H1 (cell line): ENCODE data around the gene ROR1. TPM values are rescaled to one million over a fixed set of nuclear protein-coding genes. Genes with fewer than 3 reads are reported as not detected.
"Not testable (repeated sequence)": the region's sequence is repeated elsewhere in the genome, so short reads cannot be mapped to it uniquely, and the experiment has no call there.

Experiments used
- CTCF ChIA-PET: fragments of 300-600 bp; sonication (Branson Sonifier 250); formaldehyde crosslinking; loops from one replicate; lab custom pipeline; 2021; ENCODE audit not compliant: partially characterized antibody; lab: Charles Lee
- POLR2A ChIA-PET: fragments of 300-600 bp; sonication (Branson Sonifier 250); formaldehyde crosslinking; loops from one replicate; lab custom pipeline; 2021; ENCODE audit warnings: inconsistent platforms; ENCODE audit not compliant: partially characterized antibody; lab: Charles Lee
- DNase-seq, 2 experiments: peaks; one replicate each; pipeline versions ENCODE4 v3.0.0 to v3.0.0-alpha.2; 2010 to 2022; ENCODE audit warnings: low spot score in 2 of 2, low read depth in 1 of 2, mixed read lengths in 1 of 2
- FAIRE-seq: peaks from 2 replicates; lab custom pipeline; 2011; peaks lifted over from hg19 to GRCh38; lab: Jason Lieb, UNC
- H2AFZ ChIP-seq: 2 replicates; pipeline ENCODE4 v1.8.1; 2012; ENCODE audit warnings: low read length, inconsistent platforms
- H2AK5ac ChIP-seq: 2 replicates; pipeline ENCODE4 v1.6.1; 2013; ENCODE audit warnings: low read depth, low read length
- H2BK120ac ChIP-seq: replicated peaks from 2 replicates; pipeline ENCODE3; 2013; ENCODE audit warnings: low read depth, low read length, inconsistent platforms
- H2BK12ac ChIP-seq: 2 replicates; pipeline ENCODE4 v1.6.1; 2013; ENCODE audit warnings: low read depth, low read length
- H2BK15ac ChIP-seq: 2 replicates; pipeline ENCODE4 v1.6.1; 2013; ENCODE audit warnings: low read length
- H2BK20ac ChIP-seq: 2 replicates; pipeline ENCODE4 v1.6.1; 2013; ENCODE audit warnings: low read length
- H2BK5ac ChIP-seq: 2 replicates; pipeline ENCODE4 v1.6.1; 2013; ENCODE audit warnings: low read depth, low read length
- H3K14ac ChIP-seq: 2 replicates; pipeline ENCODE4 v1.6.1; 2013; ENCODE audit warnings: inconsistent platforms; ENCODE audit not compliant: insufficient read length
- H3K18ac ChIP-seq: 2 replicates; pipeline ENCODE4 v1.6.1; 2013; ENCODE audit warnings: low read length; ENCODE audit errors: extremely low read depth
- H3K23ac ChIP-seq: 2 replicates; pipeline ENCODE4 v1.6.1; 2013; ENCODE audit warnings: inconsistent platforms; ENCODE audit not compliant: insufficient read length
- H3K23me2 ChIP-seq: 2 replicates; pipeline ENCODE4 v1.6.1; 2013; ENCODE audit warnings: low read depth, low read length
- H3K27ac ChIP-seq: 2 replicates; pipeline ENCODE4 v1.6.1; 2011; ENCODE audit warnings: low read depth, low read length, inconsistent platforms
- H3K27me3 ChIP-seq, 4 experiments: replicated peaks in 1 of 4; 1 replicate in 1 of 4; 2 replicates in 3 of 4; pipeline versions ENCODE4 v1.6.1 to v1.8.1; 2011 to 2013; ENCODE audit warnings: low read length in 3 of 4, mild to moderate bottlenecking in 3 of 4, inconsistent platforms in 2 of 4, mixed read lengths in 2 of 4, moderate library complexity in 1 of 4; ENCODE audit not compliant: control insufficient read depth in 3 of 4, insufficient read depth in 3 of 4; ENCODE audit errors: extremely low read depth in 1 of 4
- H3K36me3 ChIP-seq, 4 experiments: 2 replicates each; pipeline versions ENCODE4 v1.6.1 to v1.8.1; 2011 to 2013; ENCODE audit warnings: mild to moderate bottlenecking in 4 of 4, low read length in 3 of 4, moderate library complexity in 2 of 4, control low read depth in 1 of 4, inconsistent platforms in 1 of 4; ENCODE audit not compliant: insufficient read depth in 4 of 4, control insufficient read depth in 2 of 4
- H3K4ac ChIP-seq: replicated peaks from 2 replicates; pipeline ENCODE3; 2013; ENCODE audit warnings: low read length, low read depth, mixed read lengths, inconsistent platforms; ENCODE audit not compliant: insufficient read length
- H3K4me1 ChIP-seq, 4 experiments: replicated peaks in 1 of 4; 1 replicate in 1 of 4; 2 replicates in 3 of 4; pipeline versions ENCODE4 v1.6.1 to v1.8.1; 2011 to 2013; ENCODE audit warnings: low read length in 3 of 4, inconsistent platforms in 2 of 4, mixed read lengths in 1 of 4; ENCODE audit not compliant: insufficient read depth in 4 of 4, control insufficient read depth in 3 of 4
- H3K4me2 ChIP-seq, 2 experiments: 2 replicates each; pipeline versions ENCODE4 v1.6.1 to v1.8.1; 2011 to 2013; ENCODE audit warnings: low read depth in 2 of 2, low read length in 2 of 2, control low read depth in 1 of 2, inconsistent platforms in 1 of 2, mild to moderate bottlenecking in 1 of 2; ENCODE audit not compliant: insufficient read depth in 1 of 2
- H3K4me3 ChIP-seq, 4 experiments: fragments of 200-600, 300-600 bp in 1 of 4; sonication (generic), shearing (Covaris generic), sonication (Bioruptor Twin) in 1 of 4; 2 replicates each; pipeline versions ENCODE4 v1.5.1 to v1.8.1; 2011 to 2016; ENCODE audit warnings: low read length in 4 of 4, low read depth in 3 of 4, control low read depth in 2 of 4, inconsistent platforms in 2 of 4, mild to moderate bottlenecking in 2 of 4, mixed read lengths in 1 of 4, moderate library complexity in 1 of 4; ENCODE audit not compliant: insufficient read depth in 2 of 4; ENCODE audit errors: extremely low read depth in 1 of 4
- H3K56ac ChIP-seq: replicated peaks from 2 replicates; pipeline ENCODE3; 2013; ENCODE audit warnings: low read depth, mild to moderate bottlenecking, mixed read lengths, low read length, inconsistent platforms; ENCODE audit not compliant: insufficient read length
- H3K79me1 ChIP-seq: 2 replicates; pipeline ENCODE4 v1.6.1; 2013; ENCODE audit warnings: low read depth, low read length, control low read depth
- H3K79me2 ChIP-seq, 2 experiments: 2 replicates each; pipeline versions ENCODE4 v1.6.1 to v1.8.1; 2012 to 2013; ENCODE audit warnings: low read length in 2 of 2, mild to moderate bottlenecking in 2 of 2, inconsistent platforms in 1 of 2; ENCODE audit not compliant: insufficient read depth in 2 of 2, control insufficient read depth in 1 of 2
- H3K9ac ChIP-seq, 4 experiments: replicated peaks in 1 of 4; 1 replicate in 1 of 4; 2 replicates in 3 of 4; pipeline versions ENCODE4 v1.6.1 to v1.8.1; 2011 to 2013; ENCODE audit warnings: low read depth in 3 of 4, low read length in 3 of 4, control low read depth in 2 of 4, mild to moderate bottlenecking in 2 of 4, moderate library complexity in 2 of 4, inconsistent platforms in 1 of 4; ENCODE audit errors: extremely low read depth in 1 of 4
- H3K9me3 ChIP-seq, 2 experiments: 2 replicates each; pipeline versions ENCODE4 v1.6.1 to v1.8.1; 2012 to 2013; ENCODE audit warnings: mild to moderate bottlenecking in 2 of 2, moderate library complexity in 2 of 2, control low read depth in 1 of 2, inconsistent platforms in 1 of 2, low read depth in 1 of 2, low read length in 1 of 2, mixed read lengths in 1 of 2; ENCODE audit not compliant: insufficient read depth in 2 of 2
- H4K20me1 ChIP-seq, 2 experiments: replicated peaks in 1 of 2; 2 replicates each; pipeline versions ENCODE3 to v1.8.1; 2011 to 2013; ENCODE audit warnings: inconsistent platforms in 2 of 2, low read length in 2 of 2, mild to moderate bottlenecking in 1 of 2; ENCODE audit not compliant: insufficient read depth in 2 of 2, control insufficient read depth in 1 of 2
- H4K5ac ChIP-seq: 2 replicates; pipeline ENCODE4 v1.6.1; 2013; ENCODE audit warnings: low read length, low read depth, mixed read lengths, inconsistent platforms; ENCODE audit not compliant: insufficient read length
- H4K8ac ChIP-seq: 2 replicates; pipeline ENCODE4 v1.8.0; 2013; ENCODE audit warnings: mild to moderate bottlenecking, moderate library complexity, low read length, inconsistent platforms; ENCODE audit not compliant: insufficient read depth; ENCODE audit errors: extremely low read depth
- H4K91ac ChIP-seq: replicated peaks from 2 replicates; pipeline ENCODE3; 2013; ENCODE audit warnings: low read length, mixed read lengths, inconsistent platforms; ENCODE audit not compliant: insufficient read length
- KDM1A ChIP-seq: fragments of 200-600, 300-600 bp; sonication (generic); IDR thresholded peaks from 2 replicates; pipeline ENCODE4 v1.7.1; 2016; ENCODE audit warnings: mild to moderate bottlenecking, low read length, borderline replicate concordance
- polyA plus RNA-seq, 7 experiments: library from polyadenylated mRNA; depleted of rRNA in 3 of 7; stranded (reverse) in 5 of 7; unstranded in 2 of 7; fragments of >200 nt in 5 of 7; fragments of 200-250 nt in 2 of 7; gene quantifications; 1 replicate in 5 of 7; 2 replicates in 1 of 7; 4 replicates in 1 of 7; pipeline versions ENCODE4 v1.2.1 to v1.2.3, GENCODE V29; 2011 to 2013; ENCODE audit warnings: missing spikeins in 2 of 7, mixed read lengths in 2 of 7
- total RNA-seq: library from RNA; stranded (reverse); fragmentation: NEBNext Ultra II Directional; extraction: Animal tissue kit (Norgen Biotek cat#: 25700); gene quantifications from 2 replicates; pipeline ENCODE4 v1.2.1, GENCODE V29; 2021

The ROR1 gene
- total and polyA plus RNA-seq, 2 of the 8 experiments (the other 6 are each of a cell fraction or from before 2014, with no cell fraction given) = 33.6 to 73.6 TPM

DNA sequence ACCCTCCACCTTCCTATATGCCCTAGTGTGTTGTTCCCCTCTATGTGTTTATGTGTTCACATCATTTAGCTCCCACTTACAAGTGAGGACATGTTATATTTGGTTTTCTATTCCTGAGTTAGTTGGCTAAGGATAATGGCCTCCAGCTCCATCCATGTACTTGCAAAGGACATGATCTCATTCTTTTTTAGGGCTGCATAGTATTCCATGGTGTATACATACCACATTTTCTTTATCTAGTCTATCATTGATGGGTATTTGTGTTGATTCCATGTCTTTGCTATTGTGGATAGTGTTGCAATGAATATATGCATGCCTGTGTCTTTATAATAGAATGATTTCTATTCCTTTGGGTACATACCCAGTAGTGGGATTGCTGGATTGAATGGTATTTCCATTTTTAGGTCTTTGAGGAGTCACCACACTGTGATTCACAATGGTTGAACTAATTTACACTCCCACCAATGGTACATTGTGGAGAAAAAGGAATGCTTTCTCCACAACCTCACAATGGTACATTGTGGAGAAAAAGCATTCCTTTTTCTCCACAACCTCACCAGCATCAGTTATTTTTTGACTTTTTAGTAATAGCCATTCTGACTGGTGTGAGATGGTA lies 52.5 kb downstream of the ROR1 start:
- H4K5ac ChIP-seq, H3K4me2 ChIP-seq, H4K8ac ChIP-seq, H2BK15ac ChIP-seq, H3K36me3 ChIP-seq, H4K20me1 ChIP-seq, POLR2A ChIA-PET, H3K18ac ChIP-seq, H2AFZ ChIP-seq, H2BK5ac ChIP-seq, H2BK20ac ChIP-seq, DNase-seq, H2AK5ac ChIP-seq, H3K27ac ChIP-seq, H3K79me1 ChIP-seq, H3K4me3 ChIP-seq, H3K14ac ChIP-seq, H2BK12ac ChIP-seq, H3K9ac ChIP-seq, H3K56ac ChIP-seq, FAIRE-seq, H2BK120ac ChIP-seq, H3K9me3 ChIP-seq, H3K23me2 ChIP-seq, H3K23ac ChIP-seq, H3K4ac ChIP-seq, H3K27me3 ChIP-seq, H4K91ac ChIP-seq: not testable (repeated sequence)
- Histone ChIP-seq H3K79me2 (peaks cover 28 to 100% of the 10 kb centered on the region in 2 experiments), H3K4me1 (peaks cover 2 to 12% (median 5%) of the 10 kb centered on the region in 4 experiments; a peak in 5 of 7 replicates)
- CTCF ChIA-PET = interaction anchor here (1.6 kb wide), 1 partner anchor 13 kb away, joined by 4 read pairs; no protein-coding TSS in a partner anchor
- TF ChIP-seq KDM1A = peak; percentile 64; the same call in 1 of the 2 replicates
